Muscle of back (tissue), 11 donors: ENCODE results near the gene HNRNPM. TPM values are rescaled to one million over a fixed set of nuclear protein-coding genes. Genes with fewer than 3 reads are reported as not detected.
A peak's percentile ranks its signal among the peaks of the same experiment; 100 is the strongest.
"Not testable (repeated sequence)": the region's sequence is repeated elsewhere in the genome, so short reads cannot be mapped to it uniquely, and the experiment has no call there.

Source experiments
- DNase-seq, 3 donors: peaks; one replicate each; pipeline versions ENCODE4 v3.0.0 to v3.0.0-alpha.2; 2013
- polyA plus RNA-seq, 10 donors: library from polyadenylated mRNA; unstranded; fragments of 120-200 nt; gene quantifications; one replicate each; pipeline ENCODE4 v1.2.1, GENCODE V29; 2013; ENCODE audit not compliant: insufficient read length in 10 of 10

HNRNPM gene
- polyA plus RNA-seq, 10 donors, result 162 to 259 (median 182) TPM

DNA sequence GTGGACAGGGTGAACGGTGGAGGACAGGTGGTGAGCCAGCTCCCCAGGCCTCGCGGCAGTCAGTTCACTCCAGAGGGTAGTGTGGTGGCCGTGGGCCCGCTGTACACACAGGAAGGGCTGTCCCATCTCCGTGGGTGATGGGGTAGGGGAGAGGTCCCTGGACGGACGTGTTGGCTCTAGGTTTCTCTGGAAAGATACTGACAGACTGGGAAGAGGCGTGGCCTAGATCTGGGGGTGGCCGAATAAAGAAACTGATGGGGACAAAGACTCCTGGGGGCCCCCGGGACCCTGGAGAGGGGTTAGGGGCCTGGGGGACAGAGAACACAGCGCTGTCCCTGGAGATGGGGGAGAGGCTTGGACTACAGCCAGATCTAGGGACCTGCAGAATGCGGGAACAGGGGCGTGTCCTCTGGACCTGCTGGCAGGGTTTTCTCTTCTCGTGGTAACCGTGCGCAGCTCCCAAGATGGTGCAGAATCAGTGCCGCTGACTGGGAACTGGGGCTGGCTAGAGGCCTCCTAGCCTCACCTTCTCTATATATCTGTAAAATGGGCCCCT is 61.7 kb downstream of the HNRNPM start:
- no peak for DNase-seq

DNA sequence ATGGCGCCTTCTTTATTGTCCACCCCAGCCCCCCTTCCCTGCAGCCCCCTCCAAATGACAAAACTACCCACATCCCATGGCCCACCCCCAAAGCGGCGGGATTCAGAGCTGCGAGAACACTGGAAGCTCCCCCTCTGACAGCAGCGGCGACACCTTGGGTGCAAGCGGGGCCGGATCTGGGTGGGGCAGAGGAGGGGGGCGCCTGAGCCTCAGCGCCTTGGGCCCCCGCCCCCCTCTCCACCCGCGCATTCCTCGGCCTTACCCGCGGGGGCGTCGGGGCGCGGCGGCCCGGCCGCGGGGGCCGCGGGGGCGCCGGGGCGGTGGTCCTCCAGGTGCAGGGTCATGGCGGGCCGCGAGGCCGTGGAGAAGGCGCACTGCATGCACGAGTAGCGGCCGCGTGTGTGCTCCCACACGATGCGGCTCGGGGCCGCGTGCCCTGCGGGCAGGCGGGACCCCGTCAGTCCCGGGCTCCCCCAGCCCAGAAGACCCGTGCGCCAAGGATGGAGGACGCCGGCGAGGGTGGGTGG is 65.9 kb downstream of the HNRNPM start:
- no peak for DNase-seq

DNA sequence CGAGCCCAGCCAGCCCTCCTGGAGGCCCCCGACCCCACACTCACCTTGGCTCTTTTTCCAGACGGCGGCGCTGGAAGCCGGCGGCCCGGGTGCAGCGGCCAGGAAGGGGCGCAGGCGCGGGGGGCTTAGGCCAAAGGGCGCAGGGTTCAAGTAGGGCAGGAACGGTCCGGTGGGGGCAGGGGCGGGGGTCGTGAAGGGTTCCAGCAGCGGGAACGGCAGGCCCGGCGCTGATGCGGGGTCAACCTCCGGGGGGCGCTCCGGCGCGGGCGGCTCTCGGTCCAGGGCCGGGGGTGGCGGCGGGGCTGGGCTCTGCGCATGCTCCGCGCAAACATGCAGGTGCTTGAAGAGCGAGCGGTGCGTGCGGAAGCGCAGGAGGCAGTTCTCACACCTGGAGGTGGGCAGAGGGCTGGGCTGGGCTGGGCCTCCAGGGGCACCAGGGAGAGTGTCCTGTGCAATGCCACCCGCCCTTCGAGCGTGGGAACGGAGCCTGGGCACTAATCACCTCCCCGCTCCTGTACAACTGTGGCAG is 66.9 kb downstream of the HNRNPM start:
- DNase-seq, result no peak

DNA sequence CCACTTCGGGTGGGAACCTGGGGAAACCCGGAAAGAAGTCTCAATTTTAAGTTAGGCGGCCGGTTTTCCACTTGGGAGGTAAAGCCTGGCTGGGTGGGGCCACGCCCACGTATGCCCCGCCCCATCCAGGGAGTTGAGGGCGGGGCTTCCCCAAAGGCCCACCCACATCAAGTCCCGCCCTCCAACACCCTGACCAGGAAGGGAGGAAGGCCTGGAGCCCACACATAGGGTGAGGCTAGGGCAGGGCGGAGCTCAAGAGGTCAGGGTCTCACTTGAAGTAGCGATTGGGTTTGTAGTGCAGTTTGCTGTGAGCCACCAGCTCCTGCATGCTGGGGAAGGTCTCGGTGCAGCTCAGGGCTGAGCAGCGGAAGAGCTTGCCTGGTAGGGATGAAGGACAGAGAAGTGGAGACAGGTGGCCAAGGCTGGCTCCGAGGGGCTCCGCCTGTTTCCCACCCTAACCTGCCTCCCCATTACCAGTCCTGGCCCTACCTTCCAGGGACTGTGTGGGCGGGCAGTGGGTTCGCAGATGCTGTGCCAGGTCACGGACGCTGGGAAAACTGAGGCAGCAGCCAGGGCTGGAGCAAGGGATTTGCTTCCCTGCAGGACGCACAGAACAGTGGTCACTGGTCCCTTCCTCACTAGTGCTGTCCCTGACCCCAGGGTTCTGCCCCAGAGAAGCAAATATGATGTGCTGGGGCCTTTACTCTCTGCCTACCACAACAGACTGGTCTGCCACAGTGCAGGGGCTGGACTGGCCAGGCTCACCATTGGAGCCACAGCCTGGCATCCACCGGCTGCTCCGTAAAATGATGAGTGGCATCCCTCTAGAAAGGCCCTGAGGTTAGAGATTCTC is 67.6 kb downstream of the HNRNPM start:
- no peak for DNase-seq

DNA sequence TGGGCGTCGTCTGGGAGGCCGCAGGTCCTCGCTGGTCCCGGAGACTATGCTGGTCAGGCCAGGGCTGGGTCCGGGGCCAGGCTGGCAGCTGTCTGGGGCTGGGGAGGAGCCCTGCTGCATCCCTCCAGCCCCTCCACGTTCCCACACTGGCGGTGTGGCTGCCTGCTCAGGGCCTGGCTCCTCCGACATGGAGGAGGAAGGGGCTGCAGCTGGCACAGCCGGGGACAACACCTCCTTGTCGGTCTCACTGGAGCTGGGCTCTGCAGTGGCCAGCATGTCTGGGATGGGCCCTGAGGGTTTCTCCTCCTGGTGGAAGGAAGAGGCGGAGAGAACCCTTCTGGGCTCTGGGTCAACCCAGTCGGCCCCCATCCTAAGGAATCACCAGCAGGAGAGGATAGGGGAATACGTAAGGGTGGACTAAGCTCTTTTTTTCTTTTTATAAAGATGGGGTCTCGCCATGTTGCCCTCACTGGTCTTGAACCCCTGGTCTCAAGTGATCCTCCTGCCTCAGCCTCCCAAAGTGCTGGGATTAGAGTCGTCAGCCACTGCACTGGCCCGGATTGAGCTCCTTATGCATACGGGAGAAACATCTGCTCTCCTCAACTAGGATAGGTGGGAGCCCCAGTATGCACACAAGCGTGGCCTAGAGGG is 68.4 kb downstream of the HNRNPM start:
- no peak for DNase-seq

DNA sequence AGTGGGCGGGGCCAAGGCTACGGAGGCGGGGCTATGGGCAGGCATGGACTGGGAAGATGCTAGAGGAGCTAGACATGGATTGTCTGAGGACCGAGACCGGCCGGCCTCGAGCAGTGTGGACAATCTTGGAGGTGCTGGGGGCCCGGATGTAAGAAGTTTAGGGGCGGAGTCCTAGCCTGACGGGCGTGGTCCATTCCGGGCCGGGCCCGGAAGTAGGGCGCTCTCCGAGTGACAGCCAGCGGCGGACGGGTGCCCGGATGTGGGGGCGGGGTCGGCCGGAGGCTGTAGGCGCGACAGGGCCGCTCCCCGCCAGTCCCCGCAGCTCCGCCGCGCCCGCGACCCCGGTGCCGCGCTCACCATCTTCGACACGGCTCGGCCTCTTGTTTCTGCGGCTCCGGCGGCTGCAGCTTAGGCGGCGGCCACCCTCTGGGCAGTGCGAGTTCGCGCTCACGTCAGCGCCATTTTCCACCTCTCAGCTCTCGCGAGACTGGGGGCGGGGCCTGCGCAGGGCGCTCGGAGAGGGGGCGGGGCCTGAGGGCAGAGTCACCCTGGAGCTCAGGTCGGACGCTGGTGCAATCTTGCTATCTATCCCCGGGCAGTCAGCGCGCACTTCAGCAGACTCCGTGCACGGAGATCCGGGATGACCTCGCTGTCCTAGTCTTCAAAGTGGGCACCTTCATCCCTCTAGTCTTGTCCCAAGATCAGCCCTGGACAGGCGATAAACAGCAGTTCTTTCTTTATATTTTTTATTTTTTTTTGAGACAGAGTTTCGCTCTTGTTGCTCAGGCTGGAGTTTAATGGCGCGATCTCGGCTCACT is 69.1 kb downstream of the HNRNPM start, which contains the start of gene ZNF414:
ZNF414 (minus strand) TSS at position 481 of the 818 bp plus-strand sequence; CDS start at position 360, 121 bp downstream.
- DNase-seq, result peak; percentile 96 to 99 (median 97)

DNA sequence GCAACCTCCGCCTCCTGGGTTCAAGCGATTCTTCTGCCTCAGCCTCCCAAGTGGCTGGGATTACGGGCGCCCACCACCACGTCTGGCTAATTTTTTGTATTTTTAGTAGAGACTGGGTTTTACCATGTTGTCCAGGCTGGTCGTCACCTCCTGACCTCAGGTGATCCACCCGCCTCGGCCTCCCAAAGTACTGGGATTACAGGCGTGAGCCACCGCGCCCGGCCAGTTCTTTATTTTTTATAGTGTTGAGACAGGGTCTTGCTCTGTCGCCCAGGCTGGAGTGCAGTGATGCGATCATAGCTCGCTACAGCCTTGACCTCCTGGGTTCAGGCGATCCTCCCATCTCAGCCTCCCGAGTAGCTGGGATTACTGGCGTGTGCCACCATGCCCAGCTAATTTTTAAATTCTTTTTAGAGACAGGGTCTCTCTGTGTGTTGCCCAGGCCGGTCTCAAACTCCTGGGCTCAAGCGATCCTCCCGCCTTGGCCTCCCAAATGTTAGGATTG is 69.8 kb downstream of the HNRNPM start:
- DNase-seq, result not testable (repeated sequence)

DNA sequence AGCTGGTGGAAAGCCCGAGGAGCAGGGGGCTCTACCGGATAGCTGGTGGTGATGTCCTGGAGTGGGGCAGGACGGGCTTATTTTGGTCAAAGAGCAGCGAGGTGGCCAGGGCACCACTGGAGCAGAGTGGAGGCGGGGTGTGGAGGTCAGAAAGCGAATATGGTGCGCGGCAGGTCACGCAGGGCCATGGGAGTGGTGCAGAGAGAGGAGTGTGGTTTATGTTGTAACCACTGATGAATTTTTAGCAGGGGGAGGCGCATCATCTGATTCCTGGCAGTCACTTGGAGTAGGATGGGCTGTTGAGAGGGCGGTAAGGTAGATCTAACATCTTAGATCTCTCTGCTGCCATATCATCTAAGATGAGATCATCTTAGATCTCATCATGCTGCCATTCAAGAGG is 70.5 kb downstream of the HNRNPM start:
- DNase-seq, result no peak

DNA sequence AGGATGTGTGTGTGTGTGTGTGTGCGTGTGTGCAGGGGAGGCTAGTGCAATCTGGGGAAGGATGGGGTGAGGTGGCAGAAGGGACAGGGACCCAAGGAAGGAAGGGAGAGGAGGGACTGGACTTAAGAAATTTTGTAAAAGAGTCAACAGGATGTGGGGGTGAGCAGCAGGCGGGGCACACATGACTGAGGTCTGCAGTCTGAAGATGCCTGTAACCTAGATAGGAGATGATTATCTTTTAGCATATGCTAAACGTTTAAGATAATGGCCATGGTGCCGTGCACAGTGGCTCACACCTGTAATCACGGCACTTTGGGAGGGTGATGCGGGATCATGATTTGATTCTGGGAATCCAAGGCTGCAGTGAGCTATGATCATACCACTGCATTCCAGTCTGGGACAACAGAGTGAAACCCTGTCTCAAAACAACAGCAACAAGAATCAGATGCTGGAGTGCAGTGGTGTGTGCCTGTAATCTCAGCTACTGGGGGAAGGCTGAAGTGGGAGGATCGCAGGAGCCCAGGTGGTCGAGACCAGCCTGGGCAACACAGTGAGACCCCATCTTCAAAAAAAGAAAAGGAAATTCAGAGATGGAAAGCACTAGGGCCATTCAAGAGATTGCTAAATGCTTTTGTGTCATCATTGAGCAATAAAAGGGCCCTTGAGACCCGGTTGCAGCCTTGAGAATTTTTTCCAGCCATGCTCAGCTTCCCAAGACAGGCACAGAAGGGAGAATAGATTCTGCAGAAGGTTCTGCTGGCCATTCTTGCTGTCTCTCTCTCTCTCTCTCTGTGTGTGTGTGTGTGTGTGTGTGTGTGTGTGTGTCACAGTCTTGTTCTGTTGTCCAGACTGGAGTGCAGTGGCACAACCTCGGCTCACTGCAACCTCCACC is 73.0 kb downstream of the HNRNPM start:
- no peak for DNase-seq

DNA sequence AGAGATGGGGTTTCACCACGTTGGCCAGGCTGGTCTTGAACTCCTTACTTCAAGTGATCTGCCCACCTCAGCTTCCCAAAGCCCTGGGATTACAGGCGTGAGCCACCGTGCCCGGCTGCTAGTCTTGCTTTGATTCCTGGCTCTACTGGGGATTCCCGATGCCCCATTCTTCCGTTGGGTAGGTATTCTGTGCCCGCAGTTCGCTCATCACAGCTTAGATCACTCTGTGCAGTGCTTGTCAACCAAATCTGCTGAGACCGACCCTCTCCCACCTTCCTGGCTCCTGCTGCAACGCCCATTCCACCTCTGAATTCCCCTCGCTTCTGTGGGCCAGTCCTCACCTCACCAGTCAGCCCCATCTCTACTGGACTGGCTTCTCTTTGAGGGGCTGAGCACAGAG is 73.8 kb downstream of the HNRNPM start:
- DNase-seq, result no peak

DNA sequence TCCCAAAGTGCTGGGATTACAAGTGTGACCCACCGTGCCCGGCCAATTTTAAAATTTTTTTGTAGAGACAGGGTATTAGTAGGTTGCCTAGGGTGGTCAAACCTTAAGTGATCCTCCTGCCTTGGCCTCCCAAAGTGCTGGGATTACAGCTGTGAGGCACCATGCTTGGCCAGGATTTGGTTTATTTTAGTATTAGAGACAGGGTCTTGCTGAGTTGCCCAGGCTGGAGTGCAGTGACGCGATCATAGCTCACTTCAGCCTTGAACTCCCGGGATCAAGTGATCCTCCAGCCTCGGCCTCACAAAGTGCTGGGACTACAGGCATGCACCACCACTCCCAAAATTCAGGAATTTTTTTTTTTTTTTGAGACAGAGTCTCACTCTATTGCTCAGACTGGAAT is 74.6 kb downstream of the HNRNPM start:
- no peak for DNase-seq

DNA sequence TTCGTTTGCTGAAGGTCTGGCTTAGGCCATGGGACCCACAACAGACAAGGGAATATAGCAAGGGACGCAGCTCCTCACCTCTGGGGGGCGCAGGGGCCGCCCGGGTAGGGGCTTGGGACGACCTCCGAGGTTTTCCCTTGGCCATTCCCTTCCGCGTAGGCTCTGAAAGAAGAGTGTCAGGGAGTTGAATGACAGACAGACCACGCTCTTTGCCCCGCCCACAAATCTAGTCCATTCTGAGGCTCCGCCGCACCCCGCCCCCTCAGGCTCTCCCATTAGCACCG is 80.6 kb downstream of the HNRNPM start:
- DNase-seq, result no peak

DNA sequence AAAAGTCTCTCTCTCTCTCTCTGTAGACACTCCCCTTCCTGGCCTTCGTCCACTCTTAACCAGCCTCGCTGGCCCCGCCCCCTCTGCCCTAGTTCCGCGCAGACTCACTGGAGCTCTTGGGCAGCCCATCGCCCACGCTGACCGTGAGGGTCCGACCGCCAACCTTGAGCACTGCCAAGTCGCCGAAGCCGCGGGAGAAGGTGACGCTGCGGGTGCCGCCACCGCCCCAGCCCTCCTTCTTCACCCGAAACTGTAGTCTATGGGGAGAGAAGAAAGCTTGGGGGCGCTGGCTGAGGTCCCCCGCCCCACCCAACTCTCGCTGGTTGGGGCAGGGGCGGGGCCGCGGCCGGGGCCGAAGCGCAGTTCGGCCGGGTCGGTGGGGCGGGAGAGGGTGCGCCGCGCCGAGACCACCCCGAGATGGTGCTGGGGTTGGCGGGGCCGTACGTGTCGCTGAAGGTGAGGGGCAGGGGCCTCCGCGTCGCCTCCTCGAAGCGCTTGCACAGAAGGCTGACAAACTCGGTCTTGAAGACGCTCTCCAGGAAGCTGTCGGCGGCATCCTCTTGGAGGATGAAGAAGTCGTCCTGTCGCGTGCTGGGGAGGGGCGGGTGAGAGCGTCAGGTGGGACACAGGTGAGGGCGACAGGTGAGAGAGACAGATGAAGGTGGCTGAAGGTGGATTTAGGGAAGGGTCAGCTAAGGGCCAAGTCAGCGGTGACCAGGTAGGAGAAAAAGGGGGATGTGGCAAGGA is 81.7 kb downstream of the HNRNPM start:
- peak; percentile 94 to 97 (median 94) for DNase-seq

DNA sequence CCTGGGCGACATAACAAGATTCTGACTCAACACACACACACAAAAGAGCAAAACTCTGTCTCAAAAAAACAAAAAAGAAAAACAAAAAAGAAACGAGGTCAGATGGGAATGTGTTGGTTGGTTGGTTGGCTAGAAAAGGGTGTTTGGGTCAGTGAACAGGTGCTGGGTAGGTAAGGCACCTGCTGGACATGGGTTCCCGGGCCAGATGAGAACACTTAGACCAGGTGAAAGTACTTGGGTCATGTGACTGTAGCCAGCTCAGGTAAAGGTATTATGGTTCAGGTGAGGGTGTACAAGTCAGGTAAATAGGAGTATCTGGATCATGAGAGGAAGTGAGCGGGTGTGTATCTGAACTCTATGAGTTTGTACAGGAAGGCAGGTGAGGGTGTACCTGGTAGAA is 83.7 kb downstream of the HNRNPM start:
- no peak for DNase-seq

DNA sequence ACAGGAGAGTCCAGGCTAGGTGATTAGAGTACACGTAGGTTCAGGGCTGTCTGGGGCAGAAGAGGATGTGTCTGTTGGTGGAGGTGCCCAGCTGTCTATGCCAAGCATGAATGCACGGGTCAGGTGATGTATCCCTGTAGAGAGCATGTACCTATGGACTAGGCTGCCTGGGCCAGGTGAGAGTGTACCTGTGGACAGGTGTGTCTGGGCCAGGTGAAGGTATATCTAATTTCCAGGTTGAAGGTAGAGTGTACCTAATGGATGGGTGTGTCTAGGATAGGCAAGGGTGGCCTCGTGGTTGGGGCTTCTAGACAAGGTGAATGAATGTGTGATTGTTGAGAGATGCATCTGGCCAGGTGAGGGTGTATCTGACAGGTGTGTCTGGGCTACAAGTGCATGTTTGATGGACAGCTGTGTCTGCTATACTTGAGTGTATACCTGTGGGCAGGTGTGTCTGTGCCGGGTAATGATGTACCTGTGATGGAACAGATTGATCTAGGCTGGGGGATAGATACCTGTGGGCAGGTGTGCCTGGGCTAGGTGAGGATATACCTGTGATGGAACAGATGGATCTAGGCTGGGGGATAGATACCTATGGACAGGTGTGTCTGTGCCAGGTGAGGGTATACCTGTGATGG is 84.7 kb downstream of the HNRNPM start:
- no peak for DNase-seq

DNA sequence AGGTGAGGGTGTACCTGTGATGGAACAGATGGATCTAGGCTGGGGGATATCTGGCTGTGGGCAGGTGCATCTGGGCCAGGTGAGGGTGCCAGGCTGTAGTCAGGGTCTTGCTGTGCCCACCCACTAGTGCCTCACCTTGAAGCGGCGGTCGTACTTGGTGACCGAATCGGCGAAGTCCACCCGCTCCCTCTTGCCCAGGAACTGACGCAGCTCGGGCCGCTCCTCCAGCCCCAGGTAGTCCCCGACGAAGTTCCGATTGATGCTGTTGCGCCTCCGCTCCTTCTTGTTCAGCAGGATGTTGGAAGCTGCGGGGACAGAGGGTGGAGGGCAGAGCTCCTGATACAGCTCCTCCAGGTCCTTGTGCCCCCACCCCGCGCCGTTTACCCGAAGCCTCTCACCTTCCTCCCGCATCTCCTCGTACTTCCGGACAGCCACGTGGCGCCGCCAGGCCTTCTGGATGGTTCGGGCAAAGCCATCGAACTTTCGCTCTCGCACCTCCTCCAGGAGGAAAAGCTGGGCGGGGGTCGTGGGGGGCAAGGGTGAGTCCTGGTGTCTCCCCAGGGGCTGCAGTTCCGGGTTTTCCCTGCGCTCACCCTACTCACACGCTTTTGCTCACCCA is 85.4 kb downstream of the HNRNPM start:
- DNase-seq, result no peak

DNA sequence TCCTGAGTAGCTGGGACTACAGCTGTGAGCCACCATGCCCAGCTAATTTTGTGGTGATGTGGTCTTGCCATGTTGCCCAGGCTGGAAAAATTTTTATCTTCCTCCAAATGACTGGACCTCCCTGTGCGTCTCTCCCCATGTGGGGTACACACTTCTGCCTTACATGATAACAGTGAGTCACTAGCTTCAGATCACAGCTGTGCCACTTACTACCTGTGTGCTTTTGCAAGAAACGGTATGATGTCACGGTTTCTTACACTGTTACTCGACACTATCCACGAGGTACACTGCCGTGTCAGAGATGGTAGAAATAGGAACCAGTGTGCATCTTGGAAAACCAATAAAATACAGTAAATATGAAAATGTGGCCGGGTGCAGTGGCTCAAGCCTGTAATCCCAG is 86.7 kb downstream of the HNRNPM start:
- DNase-seq, result no peak

DNA sequence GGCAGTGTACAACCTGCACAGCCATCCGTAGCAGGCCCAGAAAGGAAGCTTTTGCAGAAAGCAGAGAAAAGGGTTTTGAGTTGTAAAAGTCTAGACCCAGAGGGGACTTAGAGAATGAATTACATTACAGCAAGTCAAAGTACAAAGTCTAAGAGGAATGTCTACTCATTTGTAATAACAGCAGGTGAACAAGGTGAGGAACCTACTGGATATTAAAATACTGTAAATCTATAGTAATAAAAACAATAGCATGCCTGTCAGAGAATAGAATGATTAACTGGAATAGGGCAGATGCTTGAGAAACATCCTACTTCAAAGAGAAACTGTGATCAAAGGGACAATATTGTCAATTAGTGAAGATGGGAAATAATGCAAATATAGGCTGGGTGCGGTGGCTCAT is 87.5 kb downstream of the HNRNPM start:
- no peak for DNase-seq

DNA sequence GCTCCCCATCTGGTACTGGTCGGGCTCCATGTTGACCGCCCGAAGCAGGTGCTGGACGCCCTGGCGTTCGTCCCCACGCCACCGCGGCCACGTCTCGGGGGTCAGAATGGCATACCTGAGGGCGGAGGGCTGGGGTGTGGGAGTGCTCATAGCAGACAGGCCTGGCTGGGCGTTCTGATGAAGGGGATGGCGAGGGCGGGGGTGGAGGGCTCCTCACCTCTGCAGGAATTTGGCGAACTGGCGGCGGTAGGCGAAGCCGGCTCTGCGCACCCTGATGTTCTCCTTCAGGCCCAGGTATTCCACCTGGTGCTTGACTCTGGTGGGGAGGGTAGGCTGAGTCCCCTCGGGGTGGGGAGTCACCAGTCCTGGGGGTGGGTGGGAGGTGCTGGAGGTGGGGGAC is 91.5 kb downstream of the HNRNPM start:
- no peak for DNase-seq
